HepG2 (cell line): ENCODE results near the gene GPBAR1. TPM values are rescaled to one million over a fixed set of nuclear protein-coding genes. Genes with fewer than 3 reads are reported as not detected.

Source experiments
- ATF7 ChIP-seq, 2 experiments: fragments of 450-650 bp in 1 of 2; sonication (generic) in 1 of 2; formaldehyde crosslinking in 1 of 2; IDR thresholded peaks; 2 replicates each; pipeline versions ENCODE4 v1.4.0 to v1.6.1; 2016 to 2020; ENCODE audit warnings: antibody characterized with exemption in 1 of 2, mild to moderate bottlenecking in 1 of 2, missing genetic modification reagents in 1 of 2
- DR1 ChIP-seq: sonication (generic); formaldehyde crosslinking; IDR thresholded peaks from 2 replicates; pipeline ENCODE4 v1.8.0; 2021; ENCODE audit warnings: mild to moderate bottlenecking, missing genetic modification reagents, inconsistent platforms
- HCFC1 ChIP-seq: fragments of 150-350 bp; IDR thresholded peaks from 2 replicates; pipeline ENCODE4 v1.6.1; 2014; ENCODE audit warnings: low read depth, low read length
- KMT2B ChIP-seq: IDR thresholded peaks from 2 replicates; pipeline ENCODE4 v1.6.1; 2016; ENCODE audit warnings: missing genetic modification reagents, missing compliant biosample characterization
- MLLT10 ChIP-seq: sonication (generic); formaldehyde crosslinking; IDR thresholded peaks from 2 replicates; pipeline ENCODE4 v1.4.0; 2020; ENCODE audit warnings: missing genetic modification reagents
- NR2F1 ChIP-seq, 2 experiments: fragments of 450-650 bp in 1 of 2; formaldehyde crosslinking in 1 of 2; IDR thresholded peaks; 2 replicates each; pipeline versions ENCODE4 v1.5.0 to v1.6.1; 2016 to 2020; ENCODE audit warnings: mild to moderate bottlenecking in 1 of 2, missing compliant biosample characterization in 1 of 2, missing genetic modification reagents in 1 of 2, moderate library complexity in 1 of 2
- NR2F6 ChIP-seq, 2 experiments: IDR thresholded peaks; 2 replicates each; pipeline ENCODE4 v1.6.1; 2016; ENCODE audit warnings: antibody characterized with exemption in 1 of 2, mild to moderate bottlenecking in 1 of 2
- PHF5A ChIP-seq: IDR thresholded peaks from one replicate; pipeline ENCODE4 v1.6.1; 2018; ENCODE audit warnings: low read depth, missing genetic modification reagents; ENCODE audit not compliant: unreplicated experiment
- PITX1 ChIP-seq: sonication (generic); formaldehyde crosslinking; IDR thresholded peaks from 2 replicates; pipeline ENCODE4 v1.5.1; 2020; ENCODE audit warnings: mild to moderate bottlenecking, missing genetic modification reagents
- POLR2G ChIP-seq: fragments of 200-400 bp; formaldehyde crosslinking; IDR thresholded peaks from 2 replicates; pipeline ENCODE4 v1.6.1; 2018; ENCODE audit warnings: mild to moderate bottlenecking, low read depth, low read length, moderate library complexity
- SP2 ChIP-seq: sonication (generic); formaldehyde crosslinking; IDR thresholded peaks from 2 replicates; pipeline ENCODE4 v1.5.1; 2020; ENCODE audit warnings: mild to moderate bottlenecking, missing genetic modification reagents
- SRSF1 ChIP-seq: fragments of 200-400 bp; formaldehyde crosslinking; optimal IDR thresholded peaks from 2 replicates; pipeline ENCODE3; 2017; ENCODE audit warnings: mild to moderate bottlenecking, low read depth, low read length, moderate library complexity
- TP53 ChIP-seq: sonication (generic); formaldehyde crosslinking; conservative IDR thresholded peaks from 2 replicates; pipeline ENCODE4 v1.4.0; 2020; ENCODE audit warnings: missing genetic modification reagents
- ZFP62 ChIP-seq: sonication (generic); formaldehyde crosslinking; IDR thresholded peaks from 2 replicates; pipeline ENCODE4 v1.4.0; 2020; ENCODE audit warnings: missing genetic modification reagents
- ZFY ChIP-seq: sonication (generic); formaldehyde crosslinking; IDR thresholded peaks from 2 replicates; pipeline ENCODE4 v1.4.0; 2020; ENCODE audit warnings: missing genetic modification reagents
- ZNF431 ChIP-seq: sonication (generic); formaldehyde crosslinking; IDR thresholded peaks from 2 replicates; pipeline ENCODE4 v1.9.0; 2022; ENCODE audit warnings: missing genetic modification reagents, low read depth, mild to moderate bottlenecking, borderline replicate concordance
- ZNF501 ChIP-seq: sonication (generic); formaldehyde crosslinking; IDR thresholded peaks from 2 replicates; pipeline ENCODE4 v1.5.1; 2020; ENCODE audit warnings: mild to moderate bottlenecking, moderate library complexity, missing genetic modification reagents
- ZSCAN12 ChIP-seq: sonication (generic); formaldehyde crosslinking; IDR thresholded peaks from 2 replicates; pipeline ENCODE4 v1.9.0; 2021; ENCODE audit warnings: mild to moderate bottlenecking, missing genetic modification reagents
- ZSCAN30 ChIP-seq: sonication (generic); formaldehyde crosslinking; IDR thresholded peaks from 2 replicates; pipeline ENCODE4 v1.5.0; 2020; ENCODE audit warnings: mild to moderate bottlenecking, missing genetic modification reagents
- polyA plus RNA-seq, 8 experiments: library from polyadenylated mRNA; depleted of rRNA in 3 of 8; stranded (reverse) in 7 of 8; unstranded in 1 of 8; fragments of >200 nt; fragmentation: Illumina TruSeq in 4 of 8; extraction: Trizol in 4 of 8; gene quantifications; 2 replicates each; pipeline versions ENCODE4 v1.2.1 to v1.2.3, GENCODE V29; 2011 to 2016; ENCODE audit warnings: low read depth in 4 of 8, missing spikeins in 1 of 8, mixed read lengths in 1 of 8; ENCODE audit not compliant: insufficient read depth in 1 of 8
- total RNA-seq, 5 experiments: library from RNA; depleted of rRNA; stranded (reverse); fragments of >200 nt; fragmentation: Illumina TruSeq; extraction: Trizol; gene quantifications; 2 replicates each; pipeline ENCODE4 v1.2.3, GENCODE V29; 2016; ENCODE audit warnings: low read depth in 1 of 5
- TF ChIP-seq, protein P1 (sequence below): sonication (generic); formaldehyde crosslinking; IDR thresholded peaks from 2 replicates; pipeline ENCODE4 v1.4.0; 2020; ENCODE audit warnings: low read depth, missing genetic modification reagents
- TF ChIP-seq, protein P2 (sequence below): sonication (generic); formaldehyde crosslinking; IDR thresholded peaks from 2 replicates; pipeline ENCODE4 v1.5.0; 2020; ENCODE audit warnings: missing genetic modification reagents, mild to moderate bottlenecking, borderline replicate concordance
- TF ChIP-seq, protein P3 (sequence below): IDR thresholded peaks from 2 replicates; pipeline ENCODE4 v1.6.1; 2016; ENCODE audit warnings: missing compliant biosample characterization, missing genetic modification reagents, borderline replicate concordance

Gene GPBAR1
- total and polyA plus RNA-seq, 2 of the 13 experiments (the other 11 are each of a cell fraction or from before 2014, with no cell fraction given), result 0.05 to 0.09 TPM

DNA sequence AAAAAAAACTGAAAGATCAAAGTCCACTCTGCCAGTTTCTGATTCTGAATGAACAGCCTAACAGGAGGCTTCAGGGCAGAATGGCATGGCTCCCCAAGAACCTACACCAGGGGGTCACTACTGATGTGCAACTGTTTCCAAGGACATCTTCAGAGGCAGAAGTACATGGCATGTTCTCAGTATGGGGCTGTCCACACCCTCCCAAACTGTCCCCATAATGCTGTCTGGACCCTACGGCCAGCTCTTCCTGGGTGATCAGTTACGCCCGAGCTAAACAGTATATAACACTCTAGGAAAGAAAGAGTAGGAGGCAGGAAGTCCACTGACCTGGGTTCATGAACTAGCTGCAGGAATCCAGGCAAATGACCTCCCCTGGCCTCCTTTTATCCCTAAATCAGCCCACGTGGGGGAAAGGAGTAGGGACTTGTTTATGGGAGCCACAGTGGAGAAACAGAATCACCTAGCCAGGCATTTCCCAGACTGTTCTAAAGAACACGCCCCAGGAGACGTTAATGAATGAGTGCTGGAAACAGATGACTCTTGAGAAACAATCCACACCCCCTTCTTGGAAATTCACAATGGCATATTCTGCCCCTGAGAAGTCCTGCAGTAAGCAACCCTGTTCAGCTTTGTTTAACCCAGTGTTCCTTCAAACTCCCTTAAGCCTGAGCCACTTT, 29.0 kb downstream of the GPBAR1 start (continued):
- TF ChIP-seq, protein P1, sequence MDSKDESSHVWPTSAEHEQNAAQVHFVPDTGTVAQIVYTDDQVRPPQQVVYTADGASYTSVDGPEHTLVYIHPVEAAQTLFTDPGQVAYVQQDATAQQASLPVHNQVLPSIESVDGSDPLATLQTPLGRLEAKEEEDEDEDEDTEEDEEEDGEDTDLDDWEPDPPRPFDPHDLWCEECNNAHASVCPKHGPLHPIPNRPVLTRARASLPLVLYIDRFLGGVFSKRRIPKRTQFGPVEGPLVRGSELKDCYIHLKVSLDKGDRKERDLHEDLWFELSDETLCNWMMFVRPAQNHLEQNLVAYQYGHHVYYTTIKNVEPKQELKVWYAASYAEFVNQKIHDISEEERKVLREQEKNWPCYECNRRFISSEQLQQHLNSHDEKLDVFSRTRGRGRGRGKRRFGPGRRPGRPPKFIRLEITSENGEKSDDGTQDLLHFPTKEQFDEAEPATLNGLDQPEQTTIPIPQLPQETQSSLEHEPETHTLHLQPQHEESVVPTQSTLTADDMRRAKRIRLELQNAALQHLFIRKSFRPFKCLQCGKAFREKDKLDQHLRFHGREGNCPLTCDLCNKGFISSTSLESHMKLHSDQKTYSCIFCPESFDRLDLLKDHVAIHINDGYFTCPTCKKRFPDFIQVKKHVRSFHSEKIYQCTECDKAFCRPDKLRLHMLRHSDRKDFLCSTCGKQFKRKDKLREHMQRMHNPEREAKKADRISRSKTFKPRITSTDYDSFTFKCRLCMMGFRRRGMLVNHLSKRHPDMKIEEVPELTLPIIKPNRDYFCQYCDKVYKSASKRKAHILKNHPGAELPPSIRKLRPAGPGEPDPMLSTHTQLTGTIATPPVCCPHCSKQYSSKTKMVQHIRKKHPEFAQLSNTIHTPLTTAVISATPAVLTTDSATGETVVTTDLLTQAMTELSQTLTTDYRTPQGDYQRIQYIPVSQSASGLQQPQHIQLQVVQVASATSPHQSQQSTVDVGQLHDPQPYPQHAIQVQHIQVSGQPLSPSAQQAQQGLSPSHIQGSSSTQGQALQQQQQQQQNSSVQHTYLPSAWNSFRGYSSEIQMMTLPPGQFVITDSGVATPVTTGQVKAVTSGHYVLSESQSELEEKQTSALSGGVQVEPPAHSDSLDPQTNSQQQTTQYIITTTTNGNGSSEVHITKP (CRISPR knock-in tag), result peak; percentile 51; the same call in 1 of the 2 replicates
- peak; percentile 62; the same call in 1 of the 2 replicates for TF ChIP-seq NR2F6 (IDR thresholded peaks at IDR 0.05)
- peak; percentile 84 for TF ChIP-seq NR2F6 (CRISPR knock-in tag; IDR thresholded peaks at IDR 0.05)
- TF ChIP-seq, protein P2, sequence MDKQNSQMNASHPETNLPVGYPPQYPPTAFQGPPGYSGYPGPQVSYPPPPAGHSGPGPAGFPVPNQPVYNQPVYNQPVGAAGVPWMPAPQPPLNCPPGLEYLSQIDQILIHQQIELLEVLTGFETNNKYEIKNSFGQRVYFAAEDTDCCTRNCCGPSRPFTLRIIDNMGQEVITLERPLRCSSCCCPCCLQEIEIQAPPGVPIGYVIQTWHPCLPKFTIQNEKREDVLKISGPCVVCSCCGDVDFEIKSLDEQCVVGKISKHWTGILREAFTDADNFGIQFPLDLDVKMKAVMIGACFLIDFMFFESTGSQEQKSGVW (CRISPR knock-in tag), result no peak
- no peak for TF ChIP-seq SP2 (CRISPR knock-in tag)
- TF ChIP-seq ZSCAN12 (CRISPR knock-in tag), result peak; percentile 75; the same call in 1 of the 2 replicates
- peak; percentile 59; the same call in 1 of the 2 replicates for TF ChIP-seq ZNF501 (CRISPR knock-in tag)
- TF ChIP-seq HCFC1, result 0 out of 2 replicates have a peak, but pooled peaks have one; percentile 16
- TF ChIP-seq ATF7 (IDR thresholded peaks at IDR 0.05), result no peak
- no peak for TF ChIP-seq ATF7 (CRISPR knock-in tag; IDR thresholded peaks at IDR 0.05)
- 0 out of 2 replicates have a peak, but pooled peaks have one; percentile 27 for TF ChIP-seq ZFY
- TF ChIP-seq NR2F1 (CRISPR knock-in tag; IDR thresholded peaks at IDR 0.05), result peak; percentile 58 to 62; a peak in 2 of 4 replicates
- no peak for TF ChIP-seq ZNF431 (CRISPR knock-in tag)
- no peak for TF ChIP-seq PHF5A (CRISPR knock-in tag)
- no peak for TF ChIP-seq MLLT10 (CRISPR knock-in tag)
- peak; percentile 25; the same call in 1 of the 2 replicates for TF ChIP-seq KMT2B (CRISPR knock-in tag)
- TF ChIP-seq PITX1, result 0 out of 2 replicates have a peak, but pooled peaks have one; percentile 49
- TF ChIP-seq, protein P3, sequence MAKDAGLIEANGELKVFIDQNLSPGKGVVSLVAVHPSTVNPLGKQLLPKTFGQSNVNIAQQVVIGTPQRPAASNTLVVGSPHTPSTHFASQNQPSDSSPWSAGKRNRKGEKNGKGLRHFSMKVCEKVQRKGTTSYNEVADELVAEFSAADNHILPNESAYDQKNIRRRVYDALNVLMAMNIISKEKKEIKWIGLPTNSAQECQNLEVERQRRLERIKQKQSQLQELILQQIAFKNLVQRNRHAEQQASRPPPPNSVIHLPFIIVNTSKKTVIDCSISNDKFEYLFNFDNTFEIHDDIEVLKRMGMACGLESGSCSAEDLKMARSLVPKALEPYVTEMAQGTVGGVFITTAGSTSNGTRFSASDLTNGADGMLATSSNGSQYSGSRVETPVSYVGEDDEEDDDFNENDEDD, result 0 out of 2 replicates have a peak, but pooled peaks have one; percentile 16
- no peak for TF ChIP-seq ZSCAN30 (CRISPR knock-in tag)
- TF ChIP-seq SRSF1, result no peak
- peak; percentile 69 for TF ChIP-seq POLR2G
- TF ChIP-seq TP53 (CRISPR knock-in tag), result no peak; the same call in 1 of the 2 replicates
- TF ChIP-seq DR1 (CRISPR knock-in tag), result no peak
- TF ChIP-seq ZFP62 (CRISPR knock-in tag), result no peak
